Astrocyte (in vitro differentiated cells and primary cell): ENCODE results near the gene TM2D1. TPM values are rescaled to one million over a fixed set of nuclear protein-coding genes. Genes with fewer than 3 reads are reported as not detected.

Source experiments
- DNase-seq: peaks from one replicate; pipeline ENCODE4 v3.0.0-alpha.2; 2010; ENCODE audit warnings: low read depth
- FAIRE-seq: peaks from 2 replicates; lab custom pipeline; 2011; peaks lifted over from hg19 to GRCh38; lab: Jason Lieb, UNC
- H2AFZ ChIP-seq: 2 replicates; pipeline ENCODE4 v1.6.0; 2012; ENCODE audit warnings: low read depth, low read length, inconsistent platforms
- H3K27ac ChIP-seq: 2 replicates; pipeline ENCODE4 v1.5.1; 2011; ENCODE audit warnings: low read depth, low read length, inconsistent platforms
- H3K27me3 ChIP-seq: 2 replicates; pipeline ENCODE4 v1.6.0; 2011; ENCODE audit warnings: low read length, inconsistent platforms; ENCODE audit not compliant: insufficient read depth
- H3K36me3 ChIP-seq: 2 replicates; pipeline ENCODE4 v1.5.1; 2011; ENCODE audit warnings: low read length, inconsistent platforms; ENCODE audit not compliant: insufficient read depth
- H3K4me1 ChIP-seq: 2 replicates; pipeline ENCODE4 v1.5.1; 2011; ENCODE audit warnings: low read length, inconsistent platforms; ENCODE audit not compliant: insufficient read depth
- H3K4me2 ChIP-seq: 2 replicates; pipeline ENCODE4 v1.6.0; 2012; ENCODE audit warnings: low read length, inconsistent platforms
- H3K4me3 ChIP-seq: 2 replicates; pipeline ENCODE4 v1.5.1; 2011; ENCODE audit warnings: low read depth, mild to moderate bottlenecking, low read length, inconsistent platforms; ENCODE audit not compliant: insufficient read depth
- H3K79me2 ChIP-seq: 2 replicates; pipeline ENCODE4 v1.6.0; 2012; ENCODE audit warnings: mild to moderate bottlenecking, low read length, inconsistent platforms; ENCODE audit not compliant: insufficient read depth
- H3K9ac ChIP-seq: 2 replicates; pipeline ENCODE4 v1.6.0; 2012; ENCODE audit warnings: mild to moderate bottlenecking, low read length, inconsistent platforms
- H3K9me3 ChIP-seq: 2 replicates; pipeline ENCODE4 v1.5.1; 2012; ENCODE audit warnings: low read depth, mild to moderate bottlenecking, low read length, inconsistent platforms; ENCODE audit not compliant: insufficient read depth
- H4K20me1 ChIP-seq: 2 replicates; pipeline ENCODE4 v1.6.0; 2012; ENCODE audit warnings: low read length, inconsistent platforms; ENCODE audit not compliant: insufficient read depth
- H3K27ac Mint-ChIP-seq: one replicate; pipeline ENCODE4 v1.8.0; 2021; ENCODE audit warnings: mild to moderate bottlenecking, mixed read lengths; ENCODE audit not compliant: unreplicated experiment
- H3K27me3 Mint-ChIP-seq: one replicate; pipeline ENCODE4 v1.8.0; 2021; ENCODE audit warnings: low read depth, mixed read lengths; ENCODE audit not compliant: unreplicated experiment
- H3K36me3 Mint-ChIP-seq: one replicate; pipeline ENCODE4 v1.8.0; 2021; ENCODE audit warnings: low read depth, mixed read lengths; ENCODE audit not compliant: unreplicated experiment
- H3K4me1 Mint-ChIP-seq: one replicate; pipeline ENCODE4 v1.8.0; 2021; ENCODE audit warnings: low read depth, mixed read lengths; ENCODE audit not compliant: unreplicated experiment
- H3K4me3 Mint-ChIP-seq: one replicate; pipeline ENCODE4 v1.8.0; 2021; ENCODE audit warnings: mild to moderate bottlenecking, moderate library complexity, mixed read lengths; ENCODE audit not compliant: unreplicated experiment
- H3K9me3 Mint-ChIP-seq: one replicate; pipeline ENCODE4 v1.8.0; 2021; ENCODE audit warnings: mild to moderate bottlenecking, mixed read lengths; ENCODE audit not compliant: unreplicated experiment
- CTCF ChIP-seq: IDR thresholded peaks from 2 replicates; pipeline ENCODE4 v1.5.1; 2011; ENCODE audit warnings: low read depth, mild to moderate bottlenecking, inconsistent platforms, low read length, moderate library complexity; ENCODE audit not compliant: insufficient read depth
- EZH2 ChIP-seq: IDR thresholded peaks from 2 replicates; pipeline ENCODE4 v1.6.1; 2012; ENCODE audit warnings: mild to moderate bottlenecking, low read length, inconsistent platforms; ENCODE audit not compliant: insufficient read depth
- total RNA-seq: library from RNA; stranded (reverse); gene quantifications from 2 replicates; pipeline ENCODE4 v1.2.1, GENCODE V29; 2021

The TM2D1 gene
- total RNA-seq, 1 donor from 2014 or later = 33.3 TPM

GRCh38 chr1:61636376-61636775 lies 88.6 kb downstream of the TM2D1 start:
- no peak for FAIRE-seq
- H3K36me3 Mint-ChIP-seq = no peaks in the 10 kb centered on the region
- Histone ChIP-seq H3K79me2 (no peaks in the 10 kb centered on the region), H3K36me3 (no peaks in the 10 kb centered on the region), H3K27ac (no peak overlapping the region), H3K4me1 (no peaks in the 10 kb centered on the region), H3K4me3 (no peak overlapping the region), H3K9ac (no peak overlapping the region), H3K9me3 (no peaks in the 10 kb centered on the region), H3K27me3 (peaks cover 2% of the 10 kb centered on the region), H3K4me2 (no peak overlapping the region), H2AFZ (no peak overlapping the region), H4K20me1 (no peaks in the 10 kb centered on the region)
- peaks cover 16% of the 10 kb centered on the region for H3K27me3 Mint-ChIP-seq
- no peaks in the 10 kb centered on the region for H3K4me1 Mint-ChIP-seq
- no peak overlapping the region for H3K4me3 Mint-ChIP-seq
- DNase-seq = no peak
- no peak overlapping the region for H3K27ac Mint-ChIP-seq
- no peaks in the 10 kb centered on the region for H3K9me3 Mint-ChIP-seq
- no peak for TF ChIP-seq EZH2

- H3K27me3 Mint-ChIP-seq = peaks cover 16% of the 10 kb centered on the region
- FAIRE-seq = no peak
These were observed 89.4 kb downstream of the TM2D1 start for GRCh38 chr1:61635557-61635956.

GRCh38 chr1:61631436-61631835 lies 93.5 kb downstream of the TM2D1 start:
- H3K27ac Mint-ChIP-seq = no peak overlapping the region
- Histone ChIP-seq H3K79me2 (no peaks in the 10 kb centered on the region), H2AFZ (no peak overlapping the region)

More at GRCh38 chr1:61635557-61635956, 89.4 kb downstream of the TM2D1 start:
- Mint-ChIP-seq H3K27ac (no peak overlapping the region), H3K36me3 (no peaks in the 10 kb centered on the region), H3K4me3 (no peak overlapping the region), H3K9me3 (no peaks in the 10 kb centered on the region), H3K4me1 (no peaks in the 10 kb centered on the region)
- Histone ChIP-seq H3K27me3 (no peaks in the 10 kb centered on the region), H3K36me3 (no peaks in the 10 kb centered on the region), H3K79me2 (no peaks in the 10 kb centered on the region), H3K4me2 (no peak overlapping the region), H3K27ac (no peak overlapping the region), H3K4me1 (no peaks in the 10 kb centered on the region), H3K9ac (no peak overlapping the region), H4K20me1 (no peaks in the 10 kb centered on the region), H3K4me3 (no peak overlapping the region), H2AFZ (no peak overlapping the region), H3K9me3 (no peaks in the 10 kb centered on the region)
- no peak for DNase-seq
- TF ChIP-seq CTCF (no peak), EZH2 (no peak)

More at GRCh38 chr1:61631436-61631835, 93.5 kb downstream of the TM2D1 start:
- Histone ChIP-seq H3K4me1 (no peaks in the 10 kb centered on the region), H4K20me1 (no peaks in the 10 kb centered on the region), H3K4me2 (no peak overlapping the region), H3K9me3 (no peaks in the 10 kb centered on the region), H3K27ac (no peak overlapping the region), H3K27me3 (no peaks in the 10 kb centered on the region), H3K9ac (no peak overlapping the region), H3K36me3 (no peaks in the 10 kb centered on the region), H3K4me3 (no peak overlapping the region)
- TF ChIP-seq EZH2 = no peak
- TF ChIP-seq CTCF = no peak
- Mint-ChIP-seq H3K4me1 (no peaks in the 10 kb centered on the region), H3K36me3 (no peaks in the 10 kb centered on the region), H3K27me3 (peaks cover 4% of the 10 kb centered on the region), H3K9me3 (no peaks in the 10 kb centered on the region), H3K4me3 (no peak overlapping the region)
- FAIRE-seq (no peak), DNase-seq (no peak)

Other genes starting within 250 kb of the TM2D1 start
- 9.1 and 11.0 TPM in 2 replicates for gene PATJ, start 17.3 kb upstream of the TM2D1 start, total RNA-seq